Measurements from ENCODE around the gene CETP.

GRCh38 chr16:56956756-56957155 lies 5.0 kb upstream of the CETP start:
- TF ChIP-seq EHMT2 (IDR thresholded peaks at IDR 0.05; ENCODE audit: borderline replicate concordance, low read depth, low read length) (no peak), ZBTB33 (CRISPR knock-in tag; IDR thresholded peaks at IDR 0.05) (no peak), ZNF639 (CRISPR knock-in tag; conservative IDR thresholded peaks at IDR 0.05) (no peak), RAD51 (IDR thresholded peaks at IDR 0.05; ENCODE audit: borderline replicate concordance) (no peak), CTCF (CRISPR knock-in tag; IDR thresholded peaks at IDR 0.05) (no peak), ATF3 (CRISPR knock-in tag; IDR thresholded peaks at IDR 0.05) (no peak), HNRNPUL1 (IDR thresholded peaks at IDR 0.05; ENCODE audit: low read depth, low read length) (no peak), SPEN (CRISPR knock-in tag; IDR thresholded peaks at IDR 0.05; ENCODE audit: low read depth) (no peak)
